B cell (primary cell): ENCODE results near the gene BAHCC1. TPM values are rescaled to one million over a fixed set of nuclear protein-coding genes. Genes with fewer than 3 reads are reported as not detected.
"Not testable (repeated sequence)": the region's sequence is repeated elsewhere in the genome, so short reads cannot be mapped to it uniquely, and the experiment has no call there.

Source experiments
- ATAC-seq: fragments of 200-7000 bp; cut with Tn5 transposase; one replicate; pipeline ENCODE4 v1.10.0; 2021; ENCODE audit warnings: low read depth, mild to moderate bottlenecking, moderate number of reproducible peaks, moderate library complexity
- CTCF ChIA-PET: fragments of 350-600 bp; sonication (Branson Sonifier 250); formaldehyde crosslinking; loops from one replicate; lab custom pipeline; 2021; ENCODE audit warnings: antibody characterized with exemption, inconsistent platforms; lab: Charles Lee
- POLR2A ChIA-PET: fragments of 350-600 bp; sonication (Branson Sonifier 250); formaldehyde crosslinking; loops from one replicate; lab custom pipeline; 2021; ENCODE audit warnings: antibody characterized with exemption; lab: Charles Lee
- DNase-seq: peaks from one replicate; pipeline ENCODE4 v3.0.0; 2013
- H2AFZ ChIP-seq: 2 replicates; pipeline ENCODE4 v1.6.1; 2012; ENCODE audit warnings: mild to moderate bottlenecking, low read depth, low read length; ENCODE audit not compliant: insufficient read depth, poor library complexity, severe bottlenecking
- H3K27ac ChIP-seq, 2 donors: 1 replicate in 1 of 2; 2 replicates in 1 of 2; pipeline ENCODE4 v1.5.1; 2012 to 2013; ENCODE audit warnings: low read length in 2 of 2, mild to moderate bottlenecking in 2 of 2, moderate library complexity in 1 of 2
- H3K27me3 ChIP-seq, 4 experiments: fragments of 200-600 bp in 1 of 4; sonication (generic) in 1 of 4; replicated peaks in 1 of 4; 1 replicate in 2 of 4; 2 replicates in 2 of 4; pipeline versions ENCODE4 v1.6.1 to v1.7.0; 2013 to 2016; ENCODE audit warnings: low read length in 3 of 4, mild to moderate bottlenecking in 2 of 4, mixed read lengths in 1 of 4, moderate library complexity in 1 of 4; ENCODE audit not compliant: insufficient read depth in 4 of 4, control insufficient read depth in 3 of 4; ENCODE audit errors: control extremely low read depth in 1 of 4
- H3K36me3 ChIP-seq, 2 experiments: replicated peaks in 1 of 2; 1 replicate in 1 of 2; 2 replicates in 1 of 2; pipeline versions ENCODE4 v1.6.1 to v1.7.1; 2013; ENCODE audit warnings: low read length in 1 of 2; ENCODE audit not compliant: insufficient read depth in 2 of 2, control insufficient read depth in 1 of 2; ENCODE audit errors: control extremely low read depth in 1 of 2, extremely low read depth in 1 of 2
- H3K4me1 ChIP-seq, 2 donors: fragments of 200-600 bp in 1 of 2; sonication (generic) in 1 of 2; 1 replicate in 1 of 2; 2 replicates in 1 of 2; pipeline versions ENCODE4 v1.5.1 to v1.6.1; 2013 to 2017; ENCODE audit warnings: low read length in 2 of 2; ENCODE audit not compliant: control insufficient read depth in 2 of 2, insufficient read depth in 2 of 2
- H3K4me2 ChIP-seq: replicated peaks from 2 replicates; pipeline ENCODE3; 2012; ENCODE audit warnings: mild to moderate bottlenecking, low read depth, low read length; ENCODE audit not compliant: poor library complexity, severe bottlenecking
- H3K4me3 ChIP-seq, 5 experiments: fragments of 200-600 bp in 1 of 5; sonication (generic) in 1 of 5; 1 replicate in 3 of 5; 2 replicates in 2 of 5; pipeline versions ENCODE4 v1.5.1 to v1.7.0; 2011 to 2016; ENCODE audit warnings: low read length in 4 of 5, mild to moderate bottlenecking in 4 of 5, low read depth in 2 of 5, control low read depth in 1 of 5, moderate library complexity in 1 of 5; ENCODE audit not compliant: insufficient read depth in 1 of 5; ENCODE audit errors: control extremely low read depth in 1 of 5, extremely low read depth in 1 of 5
- H3K79me2 ChIP-seq: fragments of 200-600 bp; sonication (generic); one replicate; pipeline ENCODE4 v1.6.0; 2016; ENCODE audit warnings: low read length; ENCODE audit not compliant: control insufficient read depth, insufficient read depth
- H3K9ac ChIP-seq: fragments of 200-600 bp; sonication (generic); 2 replicates; pipeline ENCODE4 v1.6.1; 2017; ENCODE audit warnings: mild to moderate bottlenecking, low read length, moderate library complexity
- H3K9me3 ChIP-seq, 3 donors: one replicate each; pipeline versions ENCODE4 v1.6.1 to v1.7.1; 2013; ENCODE audit warnings: low read length in 2 of 3; ENCODE audit not compliant: control insufficient read depth in 2 of 3, insufficient read depth in 1 of 3; ENCODE audit errors: control extremely low read depth in 1 of 3
- H4K20me1 ChIP-seq: 2 replicates; pipeline ENCODE4 v1.6.0; 2012; ENCODE audit warnings: mild to moderate bottlenecking, low read length; ENCODE audit not compliant: insufficient read depth, control insufficient read depth, poor library complexity, severe bottlenecking
- H3K27ac Mint-ChIP-seq: one replicate; pipeline ENCODE4 v1.8.0; 2021; ENCODE audit warnings: mixed read lengths
- H3K27me3 Mint-ChIP-seq: one replicate; pipeline ENCODE4 v1.8.0; 2021; ENCODE audit warnings: mixed read lengths
- H3K4me1 Mint-ChIP-seq: one replicate; pipeline ENCODE4 v1.8.0; 2021; ENCODE audit warnings: mixed read lengths
- H3K4me3 Mint-ChIP-seq: one replicate; pipeline ENCODE4 v1.8.0; 2021; ENCODE audit warnings: mixed read lengths
- H3K9me3 Mint-ChIP-seq: one replicate; pipeline ENCODE4 v1.8.0; 2022; ENCODE audit warnings: mixed read lengths; ENCODE audit not compliant: insufficient read depth
- CTCF ChIP-seq: fragments of 200-600 bp; IDR thresholded peaks from one replicate; pipeline ENCODE4 v1.8.0; 2022; ENCODE audit warnings: antibody characterized with exemption, mild to moderate bottlenecking
- EZH2 ChIP-seq: IDR thresholded peaks from 2 replicates; pipeline ENCODE4 v1.6.1; 2012; ENCODE audit warnings: borderline replicate concordance, low read depth, mild to moderate bottlenecking, moderate library complexity, low read length; ENCODE audit not compliant: insufficient read depth, poor library complexity, severe bottlenecking
- WGBS: methylation state at CpG from one replicate; pipeline ENCODE4 v1.1.5; 2013; ENCODE audit warnings: missing lambda C conversion rate; ENCODE audit not compliant: insufficient coverage; 5-methylcytosine and 5-hydroxymethylcytosine counted together
- intact Hi-C: fragments of 100-400 bp; cut with micrococcal nuclease; formaldehyde crosslinking; loops from one replicate; pipeline ENCODE4 v1.10.0; 2022
- polyA plus RNA-seq: library from polyadenylated mRNA; depleted of rRNA; stranded (reverse); fragments of >200 nt; gene quantifications from 2 replicates; pipeline ENCODE4 v1.2.3, GENCODE V29; 2012
- total RNA-seq, 2 donors: library from RNA; stranded (reverse); fragments of 120-200 nt in 1 of 2; gene quantifications; 1 replicate in 1 of 2; 2 replicates in 1 of 2; pipeline versions ENCODE4 v1.2.3 to v1.2.4, GENCODE V29; 2013 to 2022

The BAHCC1 gene
- total and polyA plus RNA-seq, 2 donors (not counting 1 experiment from before 2014, with no cell fraction given) = 0.12 to 0.48 TPM

GRCh38 chr17:81352056-81352455, 43.2 kb upstream of the BAHCC1 start:
- H3K27me3 ChIP-seq, CTCF ChIA-PET, H3K9me3 Mint-ChIP-seq, intact Hi-C loops, H3K36me3 ChIP-seq, H3K4me3 Mint-ChIP-seq, DNase-seq, H3K4me1 Mint-ChIP-seq, H2AFZ ChIP-seq, H3K4me3 ChIP-seq, H3K4me1 ChIP-seq, H3K27ac Mint-ChIP-seq, H4K20me1 ChIP-seq, ATAC-seq, H3K4me2 ChIP-seq, POLR2A ChIA-PET, H3K9ac ChIP-seq, H3K9me3 ChIP-seq, H3K27ac ChIP-seq, H3K79me2 ChIP-seq: not testable (repeated sequence)
- 98% methylated on average over 17 of the region's 38 CpGs for WGBS
- H3K27me3 Mint-ChIP-seq = peaks cover 16% of the 10 kb centered on the region

- DNase-seq (no peak), ATAC-seq (no peak)
- no peak overlapping the region for H3K27ac Mint-ChIP-seq
- H3K36me3 ChIP-seq = no peaks in the 10 kb centered on the region
- H3K27me3 ChIP-seq = no peaks in the 10 kb centered on the region
- H3K4me3 Mint-ChIP-seq = no peak overlapping the region
- no peaks in the 10 kb centered on the region for H3K79me2 ChIP-seq
- no peak overlapping the region for H2AFZ ChIP-seq
- no peaks in the 10 kb centered on the region for H3K9me3 Mint-ChIP-seq
- H3K4me1 Mint-ChIP-seq = peaks cover 3% of the 10 kb centered on the region
- H3K9me3 ChIP-seq = no peaks in the 10 kb centered on the region
- ChIA-PET CTCF (no interaction called here), POLR2A (no interaction called here)
- no peaks in the 10 kb centered on the region for H4K20me1 ChIP-seq
- no peak overlapping the region for H3K27ac ChIP-seq
- no peak overlapping the region for H3K4me2 ChIP-seq
- no peak overlapping the region for H3K4me3 ChIP-seq
- intact Hi-C loops = no loop called here
- no peak overlapping the region for H3K9ac ChIP-seq
- 85% methylated on average over 8 of the region's 14 CpGs for WGBS
- H3K27me3 Mint-ChIP-seq = peaks cover 22% of the 10 kb centered on the region
- TF ChIP-seq CTCF = no peak
- no peak for TF ChIP-seq EZH2
- H3K4me1 ChIP-seq = no peaks in the 10 kb centered on the region
These were observed 40.9 kb upstream of the BAHCC1 start for GRCh38 chr17:81354252-81354953.
